Activated naive CD8-positive, alpha-beta T cell (primary cell): ENCODE measurements around the gene IGDCC3.
"Not testable (repeated sequence)": the region's sequence is repeated elsewhere in the genome, so short reads cannot be mapped to it uniquely, and the experiment has no call there.

Experiments used
- H3K27ac Mint-ChIP-seq: one replicate; pipeline ENCODE4 v1.8.0; 2021; ENCODE audit warnings: mixed read lengths
- H3K27me3 Mint-ChIP-seq: one replicate; pipeline ENCODE4 v1.8.0; 2021; ENCODE audit warnings: mixed read lengths
- H3K36me3 Mint-ChIP-seq: one replicate; pipeline ENCODE4 v1.8.0; 2021; ENCODE audit warnings: mixed read lengths
- H3K4me1 Mint-ChIP-seq: one replicate; pipeline ENCODE4 v1.8.0; 2021; ENCODE audit warnings: low read depth, mixed read lengths
- H3K4me3 Mint-ChIP-seq: one replicate; pipeline ENCODE4 v1.8.0; 2021; ENCODE audit warnings: mild to moderate bottlenecking, mixed read lengths
- H3K9me3 Mint-ChIP-seq: one replicate; pipeline ENCODE4 v1.8.0; 2021; ENCODE audit warnings: low read depth, mixed read lengths

The IGDCC3 gene

GRCh38 chr15:65355988-65356353, 21.8 kb downstream of the IGDCC3 start:
- no peak overlapping the region for H3K27ac Mint-ChIP-seq
- H3K27me3 Mint-ChIP-seq, result peaks cover 29% of the 10 kb centered on the region
- H3K9me3 Mint-ChIP-seq, result no peaks in the 10 kb centered on the region
- H3K36me3 Mint-ChIP-seq, result peaks cover 10% of the 10 kb centered on the region
- peak overlapping the region; percentile 48 for H3K4me3 Mint-ChIP-seq
- peaks cover 5% of the 10 kb centered on the region for H3K4me1 Mint-ChIP-seq

GRCh38 chr15:65355173-65355987, 22.4 kb downstream of the IGDCC3 start:
- Mint-ChIP-seq H3K27me3 (peaks cover 32% of the 10 kb centered on the region), H3K4me3 (peak overlapping the region; percentile 51), H3K9me3 (no peaks in the 10 kb centered on the region), H3K27ac (no peak overlapping the region), H3K4me1 (peaks cover 5% of the 10 kb centered on the region), H3K36me3 (peaks cover 10% of the 10 kb centered on the region)

- H3K27me3 Mint-ChIP-seq, result peaks cover 32% of the 10 kb centered on the region
- H3K4me3 Mint-ChIP-seq, result peak overlapping the region; percentile 59
- H3K36me3 Mint-ChIP-seq, result peaks cover 10% of the 10 kb centered on the region
- no peaks in the 10 kb centered on the region for H3K9me3 Mint-ChIP-seq
- H3K27ac Mint-ChIP-seq, result no peak overlapping the region
- H3K4me1 Mint-ChIP-seq, result peaks cover 5% of the 10 kb centered on the region
Measured at GRCh38 chr15:65354835-65355172, 23.0 kb downstream of the IGDCC3 start.

- not testable (repeated sequence) for H3K4me3 Mint-ChIP-seq, H3K27ac Mint-ChIP-seq, H3K9me3 Mint-ChIP-seq, H3K4me1 Mint-ChIP-seq
- peaks cover 27% of the 10 kb centered on the region for H3K27me3 Mint-ChIP-seq
- H3K36me3 Mint-ChIP-seq, result peaks cover 10% of the 10 kb centered on the region
Measured at GRCh38 chr15:65351972-65352371, 25.8 kb downstream of the IGDCC3 start.

GRCh38 chr15:65349338-65349737, 28.5 kb downstream of the IGDCC3 start:
- peaks cover 7% of the 10 kb centered on the region for H3K36me3 Mint-ChIP-seq
- H3K4me3 Mint-ChIP-seq, result no peak overlapping the region
- no peaks in the 10 kb centered on the region for H3K4me1 Mint-ChIP-seq
- H3K27me3 Mint-ChIP-seq, result peaks cover 17% of the 10 kb centered on the region
- no peaks in the 10 kb centered on the region for H3K9me3 Mint-ChIP-seq
- H3K27ac Mint-ChIP-seq, result no peak overlapping the region

GRCh38 chr15:65347756-65348155, 30.0 kb downstream of the IGDCC3 start:
- H3K36me3 Mint-ChIP-seq, H3K9me3 Mint-ChIP-seq, H3K27ac Mint-ChIP-seq, H3K4me1 Mint-ChIP-seq, H3K4me3 Mint-ChIP-seq: not testable (repeated sequence)
- H3K27me3 Mint-ChIP-seq, result peaks cover 12% of the 10 kb centered on the region

- Mint-ChIP-seq H3K27me3 (peaks cover 7% of the 10 kb centered on the region), H3K9me3 (no peaks in the 10 kb centered on the region), H3K4me3 (no peak overlapping the region), H3K4me1 (no peaks in the 10 kb centered on the region), H3K27ac (no peak overlapping the region), H3K36me3 (no peaks in the 10 kb centered on the region)
Measured at GRCh38 chr15:65346856-65347598, 30.8 kb downstream of the IGDCC3 start.

- Mint-ChIP-seq H3K27ac (no peak overlapping the region), H3K4me3 (no peak overlapping the region), H3K36me3 (no peaks in the 10 kb centered on the region), H3K9me3 (no peaks in the 10 kb centered on the region), H3K27me3 (peaks cover 6% of the 10 kb centered on the region), H3K4me1 (no peaks in the 10 kb centered on the region)
Measured at GRCh38 chr15:65344914-65345275, 32.9 kb downstream of the IGDCC3 start.

GRCh38 chr15:65344214-65344913, 33.4 kb downstream of the IGDCC3 start:
- Mint-ChIP-seq H3K27ac (no peak overlapping the region), H3K27me3 (peaks cover 9% of the 10 kb centered on the region), H3K4me1 (peaks cover 2% of the 10 kb centered on the region), H3K36me3 (no peaks in the 10 kb centered on the region), H3K9me3 (no peaks in the 10 kb centered on the region), H3K4me3 (no peak overlapping the region)

GRCh38 chr15:65343374-65343981, 34.3 kb downstream of the IGDCC3 start:
- H3K4me3 Mint-ChIP-seq, result no peak overlapping the region
- H3K9me3 Mint-ChIP-seq, result no peaks in the 10 kb centered on the region
- H3K27ac Mint-ChIP-seq, result no peak overlapping the region
- H3K4me1 Mint-ChIP-seq, result peaks cover 2% of the 10 kb centered on the region
- no peaks in the 10 kb centered on the region for H3K36me3 Mint-ChIP-seq
- peaks cover 9% of the 10 kb centered on the region for H3K27me3 Mint-ChIP-seq

- Mint-ChIP-seq H3K4me3 (no peak overlapping the region), H3K27me3 (peaks cover 7% of the 10 kb centered on the region), H3K4me1 (peaks cover 2% of the 10 kb centered on the region), H3K9me3 (no peaks in the 10 kb centered on the region), H3K36me3 (no peaks in the 10 kb centered on the region), H3K27ac (no peak overlapping the region)
Measured at GRCh38 chr15:65342493-65342892, 35.3 kb downstream of the IGDCC3 start.

- Mint-ChIP-seq H3K27ac (no peak overlapping the region), H3K9me3 (no peaks in the 10 kb centered on the region), H3K36me3 (no peaks in the 10 kb centered on the region), H3K4me3 (no peak overlapping the region), H3K27me3 (peaks cover 4% of the 10 kb centered on the region), H3K4me1 (peaks cover 2% of the 10 kb centered on the region)
Measured at GRCh38 chr15:65339920-65340319, 37.9 kb downstream of the IGDCC3 start.

GRCh38 chr15:65339416-65339815, 38.4 kb downstream of the IGDCC3 start:
- Mint-ChIP-seq H3K27ac (no peak overlapping the region), H3K4me3 (no peak overlapping the region), H3K36me3 (no peaks in the 10 kb centered on the region), H3K27me3 (peaks cover 4% of the 10 kb centered on the region), H3K4me1 (peaks cover 2% of the 10 kb centered on the region), H3K9me3 (no peaks in the 10 kb centered on the region)

GRCh38 chr15:65338823-65339222, 39.0 kb downstream of the IGDCC3 start:
- H3K4me3 Mint-ChIP-seq, result no peak overlapping the region

GRCh38 chr15:65338366-65338765, 39.4 kb downstream of the IGDCC3 start:
- Mint-ChIP-seq H3K27ac (no peak overlapping the region), H3K4me3 (no peak overlapping the region), H3K27me3 (peaks cover 4% of the 10 kb centered on the region), H3K9me3 (no peaks in the 10 kb centered on the region), H3K4me1 (peaks cover 2% of the 10 kb centered on the region), H3K36me3 (no peaks in the 10 kb centered on the region)

More at GRCh38 chr15:65338823-65339222, 39.0 kb downstream of the IGDCC3 start:
- no peaks in the 10 kb centered on the region for H3K36me3 Mint-ChIP-seq
- H3K27me3 Mint-ChIP-seq, result peaks cover 4% of the 10 kb centered on the region
- no peak overlapping the region for H3K27ac Mint-ChIP-seq
- H3K4me1 Mint-ChIP-seq, result peaks cover 2% of the 10 kb centered on the region
- H3K9me3 Mint-ChIP-seq, result no peaks in the 10 kb centered on the region
